GM21576 (cell line): ENCODE data around the gene IL32.
A peak's percentile ranks its signal among the peaks of the same experiment; 100 is the strongest.

Source experiments
- ATAC-seq: cut with Tn5 transposase; IDR thresholded peaks from one replicate; pipeline ENCODE4 v1.9.1; 2021; ENCODE audit warnings: mild to moderate bottlenecking, moderate library complexity; ENCODE audit not compliant: unreplicated experiment

IL32 gene

GRCh38 chr16:3088925-3089716 is 23.7 kb downstream of the IL32 start:
- ATAC-seq = no peak

GRCh38 chr16:3089717-3090592 is 24.5 kb downstream of the IL32 start:
- ATAC-seq = no peak

- no peak for ATAC-seq
These were observed 26.1 kb downstream of the IL32 start for GRCh38 chr16:3091551-3091950.

- ATAC-seq = no peak
These were observed 27.1 kb downstream of the IL32 start for GRCh38 chr16:3092501-3092941.

- ATAC-seq = no peak
These were observed 29.0 kb downstream of the IL32 start for GRCh38 chr16:3094289-3095027.

- ATAC-seq = peak; percentile 69
These were observed 30.4 kb downstream of the IL32 start for GRCh38 chr16:3095869-3096268.

GRCh38 chr16:3096362-3096761 is 30.9 kb downstream of the IL32 start:
- no peak for ATAC-seq

- no peak for ATAC-seq
These were observed 31.8 kb downstream of the IL32 start for GRCh38 chr16:3097266-3097665.

- no peak for ATAC-seq
These were observed 33.3 kb downstream of the IL32 start, which contains the start of gene ZSCAN10 for GRCh38 chr16:3098459-3099394. Gene ZSCAN10, minus strand, starts transcription at chr16:3099294. Its CDS starts 6,357 bp downstream, at chr16:3092937.

GRCh38 chr16:3099395-3099731 is 33.9 kb downstream of the IL32 start:
- ATAC-seq = no peak

- no peak for ATAC-seq
These were observed 34.5 kb downstream of the IL32 start for GRCh38 chr16:3099732-3100499.

GRCh38 chr16:3101018-3101840 is 35.8 kb downstream of the IL32 start:
- no peak for ATAC-seq

- no peak for ATAC-seq
These were observed 36.5 kb downstream of the IL32 start for GRCh38 chr16:3101841-3102470.

GRCh38 chr16:3106205-3106928 is 40.9 kb downstream of the IL32 start:
- peak; percentile 75 for ATAC-seq

- ATAC-seq = no peak
These were observed 46.8 kb downstream of the IL32 start, which contains the start of gene ZNF205 for GRCh38 chr16:3112058-3112880. Gene ZNF205, plus strand, starts transcription at chr16:3112586. Its CDS starts 845 bp downstream, at chr16:3113431.

- ATAC-seq = no peak
These were observed 47.6 kb downstream of the IL32 start for GRCh38 chr16:3112881-3113574.
